GM20000 (cell line): ENCODE data around the gene OSBPL1A.
"Not testable (repeated sequence)": the region's sequence is repeated elsewhere in the genome, so short reads cannot be mapped to it uniquely, and the experiment has no call there.

Experiments
- DNase-seq: peaks from one replicate; pipeline ENCODE4 v3.0.0; 2012; ENCODE audit warnings: low spot score
- CTCF ChIP-seq: IDR thresholded peaks from 2 replicates; pipeline ENCODE4 v1.5.1; 2012; ENCODE audit warnings: mild to moderate bottlenecking, control low read depth; ENCODE audit errors: extremely low read depth, missing control alignments

OSBPL1A gene

GRCh38 chr18:24380163-24380747, 17.4 kb downstream of the OSBPL1A start:
- no peak for DNase-seq
- no peak for TF ChIP-seq CTCF

- TF ChIP-seq CTCF: no peak
- no peak for DNase-seq
Measured at GRCh38 chr18:24378598-24378997, 19.0 kb downstream of the OSBPL1A start.

GRCh38 chr18:24376531-24376930, 21.1 kb downstream of the OSBPL1A start:
- not testable (repeated sequence) for DNase-seq

- DNase-seq: no peak
- no peak for TF ChIP-seq CTCF
Measured at GRCh38 chr18:24373328-24373727, 24.3 kb downstream of the OSBPL1A start.

GRCh38 chr18:24372279-24372872, 25.2 kb downstream of the OSBPL1A start:
- DNase-seq: no peak
- no peak for TF ChIP-seq CTCF

GRCh38 chr18:24370120-24370519, 27.5 kb downstream of the OSBPL1A start:
- no peak for TF ChIP-seq CTCF
- DNase-seq: no peak

GRCh38 chr18:24369426-24369825, 28.2 kb downstream of the OSBPL1A start:
- no peak for TF ChIP-seq CTCF
- no peak for DNase-seq

- no peak for TF ChIP-seq CTCF
- DNase-seq: no peak
Measured at GRCh38 chr18:24368749-24369148, 28.9 kb downstream of the OSBPL1A start.
